Medulla oblongata (tissue), 1 donor: ENCODE measurements around the gene NAP1L4.

Source experiments
- DNase-seq: peaks from one replicate; pipeline ENCODE4 v3.0.0-alpha.2; 2015; ENCODE audit errors: extremely low spot score

NAP1L4 gene

DNA sequence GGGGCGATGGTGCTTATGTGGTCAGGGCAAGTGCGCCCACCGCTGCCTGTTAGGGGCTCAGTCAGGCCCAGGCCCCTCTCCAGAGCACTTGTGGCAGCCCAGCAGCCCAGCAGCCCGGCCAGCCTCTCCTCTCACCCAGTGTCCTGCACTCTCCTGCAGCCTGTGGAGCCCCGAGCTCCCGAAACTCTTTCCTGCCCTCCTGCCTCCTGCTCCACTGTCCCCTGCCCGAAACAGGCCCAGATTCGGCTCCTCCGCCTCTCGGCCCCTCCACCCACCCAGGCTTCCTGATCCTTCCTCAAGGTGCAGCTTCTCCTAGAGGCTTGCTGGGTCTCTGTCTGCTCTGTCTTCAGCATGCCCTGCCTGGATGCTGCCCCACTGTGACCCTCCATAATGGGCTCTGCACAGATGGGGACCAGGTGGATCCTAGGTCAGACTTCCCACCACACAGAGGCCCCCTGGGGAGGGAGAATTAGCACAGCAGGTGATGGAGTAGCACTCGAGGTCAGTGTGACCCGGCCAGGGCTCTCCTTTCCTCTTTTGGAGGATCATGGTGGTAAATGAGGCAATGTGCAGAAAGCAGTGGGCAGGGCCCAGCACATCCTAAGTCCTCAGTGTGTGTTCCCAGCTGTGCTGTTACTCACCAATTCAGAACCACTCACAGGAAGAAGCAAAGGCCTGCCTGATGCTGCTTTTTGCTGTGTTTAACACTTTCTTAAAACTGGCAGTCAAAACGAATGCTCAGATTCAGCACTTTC lies 18.6 kb upstream of the NAP1L4 start:
- no peak for DNase-seq

DNA sequence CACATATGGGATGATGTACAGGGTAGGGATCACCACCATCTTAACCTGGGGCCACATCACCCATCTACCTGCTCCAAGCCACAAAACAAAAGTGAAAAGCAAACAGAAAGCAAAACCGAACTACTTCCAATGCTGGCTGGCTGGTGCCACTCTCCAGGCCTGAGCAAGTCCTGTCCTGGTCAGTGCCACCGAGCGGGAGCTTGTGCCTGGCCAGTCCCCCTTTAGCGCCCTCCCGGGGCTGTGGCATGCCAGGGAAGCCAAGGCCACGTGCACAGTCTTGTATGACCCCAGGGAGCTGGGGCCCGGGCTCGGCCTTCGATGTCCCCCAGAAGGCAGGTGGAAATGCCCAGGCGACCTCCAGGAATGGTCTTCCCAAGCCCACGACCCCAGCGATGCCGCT lies 17.9 kb upstream of the NAP1L4 start:
- DNase-seq, result no peak

DNA sequence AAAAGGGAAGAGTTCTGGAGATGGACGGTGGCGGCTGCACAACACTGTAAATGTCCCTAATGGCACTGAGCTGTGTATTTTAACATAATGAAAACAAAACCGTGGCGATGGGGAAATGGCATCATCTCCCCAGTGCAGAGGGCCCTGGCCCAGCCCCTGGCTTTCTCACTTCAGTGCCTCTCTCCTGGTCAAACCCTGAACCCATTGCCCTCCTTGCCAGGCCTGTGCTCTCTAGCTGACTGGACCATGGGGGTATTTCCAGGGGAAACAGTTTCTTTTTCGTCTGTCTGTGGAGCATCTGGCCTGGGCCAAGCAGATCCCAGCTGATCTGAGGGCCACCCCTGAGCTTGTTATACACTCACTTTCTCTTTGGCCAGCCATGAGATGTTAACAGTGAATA lies 17.4 kb upstream of the NAP1L4 start:
- DNase-seq, result no peak

GRCh38 chr11:3008746-3009336 lies 16.7 kb upstream of the NAP1L4 start:
- no peak for DNase-seq

GRCh38 chr11:3007404-3008010 lies 15.4 kb upstream of the NAP1L4 start:
- no peak for DNase-seq

DNA sequence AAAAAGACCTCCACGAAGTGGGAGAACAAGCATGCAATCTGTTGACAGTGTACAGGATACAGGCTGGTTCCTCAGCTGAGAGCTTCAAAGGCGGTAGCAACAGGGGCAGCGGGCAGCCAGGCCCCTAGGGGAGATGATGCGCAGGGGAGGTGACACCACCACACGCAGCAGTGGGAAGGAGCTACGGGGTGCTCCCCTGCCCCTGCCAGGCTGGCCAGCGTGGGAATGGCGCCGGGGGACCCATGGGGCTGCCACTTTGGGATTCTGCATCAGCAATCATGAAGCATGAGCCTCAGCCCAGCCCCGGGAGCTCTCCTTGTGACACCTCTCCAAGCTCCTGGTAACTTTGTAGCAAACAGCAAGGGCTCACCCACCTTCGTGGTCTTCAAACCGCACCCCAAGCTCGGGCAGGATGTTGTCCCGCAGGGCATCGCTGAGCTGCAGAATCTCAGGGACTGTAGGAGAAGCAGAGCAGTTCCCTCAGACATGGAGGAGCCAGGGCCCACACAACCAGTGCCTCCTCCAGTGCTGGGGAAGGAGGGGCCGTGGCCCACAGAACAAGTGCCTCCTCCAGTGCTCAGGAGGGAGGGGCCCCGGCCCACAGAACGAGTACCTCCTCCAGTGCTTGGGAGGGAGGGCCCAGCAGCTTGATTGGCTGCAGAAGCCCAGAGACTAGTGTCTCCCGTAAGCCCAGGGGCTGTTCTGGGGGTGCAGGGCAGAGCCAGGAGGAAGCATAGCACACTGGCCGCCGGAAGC lies 14.6 kb upstream of the NAP1L4 start:
- no peak for DNase-seq

GRCh38 chr11:3004481-3004880 lies 12.4 kb upstream of the NAP1L4 start:
- DNase-seq, result no peak

DNA sequence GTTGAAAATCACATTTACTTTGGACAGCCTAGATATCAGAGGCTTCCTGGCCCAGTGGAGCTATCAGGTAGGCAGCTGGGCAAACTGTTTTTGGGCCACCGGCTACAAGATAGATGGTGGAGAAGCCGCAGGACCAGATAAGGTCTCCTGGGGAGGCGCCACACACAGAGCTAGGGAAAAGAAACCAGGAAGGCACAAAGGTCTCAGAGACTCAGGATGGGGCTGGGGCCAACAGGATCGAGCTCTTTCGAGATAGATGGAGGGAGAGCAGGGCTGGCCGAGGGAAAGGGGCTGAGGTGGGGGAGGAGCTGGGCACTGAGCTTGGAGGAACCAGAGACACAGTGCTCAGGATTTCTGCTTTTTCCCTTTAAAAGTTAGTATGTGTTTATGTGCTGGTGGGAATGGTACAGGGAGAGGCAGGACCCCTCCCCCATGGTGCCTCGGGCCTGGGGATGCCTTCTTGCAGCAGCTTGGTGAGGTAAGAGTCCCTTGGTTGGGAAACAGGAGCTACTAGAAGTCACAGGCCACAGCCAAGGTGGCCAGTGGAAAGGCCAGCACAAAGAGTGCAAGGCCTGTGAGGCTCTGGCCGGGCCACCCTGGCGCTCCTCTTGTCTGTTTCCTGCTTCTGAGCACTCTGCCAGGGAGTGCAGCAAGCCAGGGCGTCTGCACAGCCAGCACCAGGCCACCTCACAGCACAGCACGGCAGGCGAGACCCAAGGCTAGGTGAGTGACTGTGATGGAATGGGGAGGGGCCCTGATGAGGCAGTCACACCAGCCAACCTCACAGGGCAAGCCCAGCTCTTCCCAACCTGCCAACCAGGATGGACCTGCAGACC lies 11.5 kb upstream of the NAP1L4 start:
- no peak for DNase-seq

- no peak for DNase-seq
Measured at GRCh38 chr11:3002871-3003270, 10.7 kb upstream of the NAP1L4 start.

DNA sequence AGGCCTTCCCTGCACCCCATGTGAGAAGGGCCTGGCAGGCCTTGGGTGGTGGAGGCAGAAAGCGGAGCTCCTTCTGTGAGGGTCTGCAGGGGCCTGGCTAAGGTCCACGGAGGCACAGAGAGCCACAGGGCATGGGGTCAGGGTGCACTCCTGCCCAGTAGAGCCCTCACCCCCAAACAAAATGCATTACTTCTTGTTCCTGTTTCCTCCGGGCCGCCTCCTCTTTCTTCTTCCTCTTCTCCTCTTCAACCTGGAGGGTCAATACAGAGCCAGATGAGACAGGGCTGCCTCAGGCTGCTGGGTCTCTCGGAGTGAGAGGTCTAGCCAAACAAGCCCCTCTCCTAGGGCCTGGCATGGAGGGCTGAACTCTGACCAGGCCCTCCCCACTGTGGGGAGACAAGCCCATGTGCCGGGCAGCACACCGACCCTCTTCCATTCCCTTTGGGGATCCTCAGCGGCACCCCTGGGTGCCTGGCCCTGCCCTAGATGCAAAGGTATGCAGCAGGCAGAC lies 10.3 kb upstream of the NAP1L4 start:
- DNase-seq, result no peak

DNA sequence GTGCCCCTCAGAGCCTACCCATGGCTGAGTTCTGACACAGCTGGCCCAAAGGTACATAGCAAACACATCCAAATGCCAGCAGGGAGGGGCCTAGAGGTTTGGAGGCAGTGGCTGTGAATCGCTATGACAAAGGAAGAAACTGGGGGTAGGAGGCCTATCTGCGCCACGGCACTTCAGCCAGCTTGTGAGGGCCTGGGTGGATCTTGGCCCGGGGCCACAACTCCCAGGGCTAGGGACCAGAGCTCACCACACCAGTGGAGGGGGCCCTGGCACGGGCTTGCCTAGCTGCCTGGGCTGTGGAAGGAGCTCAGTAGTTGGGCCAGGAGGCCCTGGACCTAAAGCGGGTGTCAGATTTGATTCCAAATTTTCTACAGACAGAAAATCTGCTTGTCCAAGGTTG lies 9.4 kb upstream of the NAP1L4 start:
- peak; percentile 76 for DNase-seq

DNA sequence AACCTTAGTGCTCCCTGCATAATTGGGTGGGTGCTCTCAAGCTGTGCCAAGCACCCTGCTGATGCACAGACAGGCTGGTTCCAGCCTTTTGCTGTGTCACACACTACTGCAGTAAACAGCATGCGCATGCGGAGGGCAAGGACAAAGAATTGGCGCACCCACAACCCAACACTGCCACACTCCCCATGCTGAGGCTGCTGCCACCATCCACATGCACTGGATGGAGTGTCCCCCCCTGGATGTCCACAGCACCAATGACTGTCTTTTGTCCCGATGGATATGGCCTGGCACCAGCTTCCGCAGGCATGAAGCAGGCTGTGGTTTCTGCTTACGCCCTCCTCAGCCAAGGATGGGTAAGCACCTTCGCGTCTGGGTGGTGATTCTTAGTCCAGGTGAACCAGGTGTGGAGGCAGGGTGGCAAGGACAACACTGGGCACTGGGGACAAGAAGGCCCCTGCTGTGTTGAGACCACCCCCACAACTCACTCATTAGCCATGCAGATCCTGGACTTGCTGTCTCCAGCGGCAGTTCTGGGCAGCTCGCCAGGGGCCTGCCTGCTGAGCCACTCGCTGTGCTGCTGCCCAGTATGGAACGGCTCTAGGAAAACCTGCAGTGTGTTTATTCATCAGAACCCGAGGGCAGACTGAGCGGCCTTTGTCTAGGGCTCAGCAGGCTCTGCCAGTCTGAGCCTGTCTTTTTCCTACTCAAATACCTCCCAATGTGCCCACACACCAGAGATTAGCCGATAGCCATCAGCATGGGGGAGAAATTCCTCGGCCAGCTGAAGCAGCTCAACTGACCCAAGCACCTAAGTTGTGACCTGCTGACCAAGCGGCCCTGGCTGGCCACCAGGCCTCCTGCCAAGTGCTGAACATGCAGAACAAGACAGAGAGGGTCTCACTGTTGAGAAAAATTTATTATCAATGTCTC lies 8.2 kb upstream of the NAP1L4 start:
- peak; percentile 98 for DNase-seq

DNA sequence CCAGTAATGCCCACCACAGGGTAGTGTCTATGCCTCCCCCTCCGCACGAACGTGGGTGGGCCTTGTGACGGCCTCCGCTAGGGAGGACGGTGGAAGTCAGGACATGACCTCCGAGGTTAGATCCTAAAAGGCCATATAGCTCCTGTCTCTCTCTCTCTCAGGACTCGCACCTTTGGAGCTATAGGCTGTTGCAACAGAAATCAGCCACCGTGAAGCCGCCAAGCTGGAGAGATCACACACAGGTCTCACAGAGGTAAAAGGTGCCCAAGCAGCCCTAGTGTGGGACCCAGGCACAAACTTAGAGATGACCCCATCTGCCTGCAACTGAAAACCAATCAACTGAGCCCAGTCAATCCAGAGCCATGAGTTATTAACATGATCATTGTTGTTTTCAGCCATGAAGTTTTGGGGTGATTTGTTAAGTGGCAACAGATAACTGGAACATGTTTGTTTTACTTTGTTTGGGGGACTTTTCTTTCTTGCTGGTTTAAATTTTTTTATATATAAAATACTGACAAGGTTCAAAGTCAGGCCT lies 7.4 kb upstream of the NAP1L4 start:
- DNase-seq, result no peak

DNA sequence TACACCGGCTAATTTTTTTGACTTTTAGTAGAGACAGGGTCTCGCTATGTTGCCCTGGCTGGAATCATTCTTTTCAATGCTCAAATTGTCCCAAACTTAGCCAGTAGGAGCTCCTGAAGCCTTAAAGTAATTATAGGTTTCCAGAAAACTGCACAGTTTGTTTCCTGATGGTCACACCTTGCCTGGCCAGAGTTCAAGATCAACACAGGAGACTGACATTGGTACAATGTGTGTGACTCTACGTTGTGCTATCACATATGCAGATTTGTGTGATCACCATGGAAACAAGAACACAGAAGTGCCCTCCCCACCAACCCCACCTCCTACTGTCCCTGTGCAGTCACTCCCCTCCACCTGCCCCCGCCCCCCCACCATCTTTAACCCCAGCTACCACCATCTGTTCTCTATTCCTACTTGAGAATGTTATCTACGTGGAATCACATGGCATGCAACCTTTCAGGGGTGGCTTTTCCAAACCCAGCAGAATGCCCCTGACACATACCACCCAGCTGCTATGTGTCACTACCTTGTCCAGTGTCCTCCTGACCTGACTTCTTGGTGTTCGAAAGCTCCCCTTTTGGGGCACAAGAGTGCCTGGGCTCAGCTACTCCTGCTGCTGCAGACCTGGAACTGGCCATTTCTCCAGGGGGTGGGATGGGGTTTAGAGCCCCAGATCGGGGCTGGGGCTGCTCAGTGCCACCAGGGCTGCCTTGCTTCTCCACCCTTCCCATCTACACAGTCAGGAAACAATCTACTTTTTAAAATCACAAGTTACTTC lies 6.1 kb upstream of the NAP1L4 start:
- DNase-seq, result no peak

GRCh38 chr11:2997406-2997805 lies 5.3 kb upstream of the NAP1L4 start:
- no peak for DNase-seq

GRCh38 chr11:2996976-2997375 lies 4.8 kb upstream of the NAP1L4 start:
- DNase-seq, result no peak

- DNase-seq, result no peak
Measured at GRCh38 chr11:2995893-2996554, 3.9 kb upstream of the NAP1L4 start.

DNA sequence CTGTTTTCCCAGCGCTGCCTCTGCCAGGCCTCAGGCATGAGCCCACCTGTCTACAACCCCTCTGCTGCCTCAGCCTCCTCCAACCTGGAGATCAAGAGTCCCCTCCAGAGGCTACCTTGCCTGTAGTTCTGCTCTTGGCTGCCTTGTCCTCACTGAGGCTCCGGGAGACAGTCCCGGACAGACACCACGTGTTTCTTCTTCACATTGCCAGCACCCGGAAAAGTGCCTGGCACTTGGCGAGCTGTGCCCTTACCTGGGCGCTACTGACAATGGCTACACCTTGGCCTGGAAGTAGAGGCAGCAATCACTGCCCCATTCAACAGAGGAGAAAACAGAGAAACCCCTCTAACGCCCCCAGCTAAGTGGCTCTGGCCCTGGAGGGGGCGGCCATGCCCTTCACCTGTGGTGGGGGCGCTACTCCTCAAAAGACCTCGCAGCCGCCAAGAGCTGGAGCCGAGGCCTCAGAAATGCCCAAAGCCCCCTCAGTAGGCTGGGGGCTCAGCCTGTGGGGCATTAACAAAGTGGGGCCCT lies 3.0 kb upstream of the NAP1L4 start:
- no peak for DNase-seq
